Hematopoietic multipotent progenitor cell treated with erythropoietin and hydrocortisone succinate and interleukin-3 and kit ligand, for 15 days (in vitro differentiated cells): ENCODE results near the gene MZB1.
A peak's percentile ranks its signal among the peaks of the same experiment; 100 is the strongest.
"Not testable (repeated sequence)": the region's sequence is repeated elsewhere in the genome, so short reads cannot be mapped to it uniquely, and the experiment has no call there.

Source experiments
- DNase-seq: peaks from one replicate; pipeline ENCODE4 v3.0.0-alpha.2; 2015; ENCODE audit warnings: low spot score

MZB1 gene

DNA sequence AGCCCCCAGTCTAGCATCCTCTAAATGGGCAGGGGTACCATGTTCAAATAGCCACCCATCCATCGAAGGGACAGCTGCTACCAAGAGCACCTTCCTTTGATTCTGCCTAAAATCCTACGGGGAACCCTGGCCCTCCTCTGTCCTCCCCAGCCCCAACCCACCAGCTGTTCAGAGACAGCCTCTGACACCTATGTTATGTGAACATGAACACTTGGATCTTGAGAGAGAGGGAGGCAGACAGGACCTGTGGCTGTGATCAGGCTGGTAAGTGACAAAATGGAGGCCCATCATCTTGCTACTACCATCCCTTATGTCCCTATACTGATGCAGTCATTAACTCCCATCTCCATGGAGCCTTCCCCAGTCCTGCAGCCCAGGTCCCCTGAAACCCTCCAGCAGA, 14.8 kb downstream of the MZB1 start:
- no peak for DNase-seq

DNA sequence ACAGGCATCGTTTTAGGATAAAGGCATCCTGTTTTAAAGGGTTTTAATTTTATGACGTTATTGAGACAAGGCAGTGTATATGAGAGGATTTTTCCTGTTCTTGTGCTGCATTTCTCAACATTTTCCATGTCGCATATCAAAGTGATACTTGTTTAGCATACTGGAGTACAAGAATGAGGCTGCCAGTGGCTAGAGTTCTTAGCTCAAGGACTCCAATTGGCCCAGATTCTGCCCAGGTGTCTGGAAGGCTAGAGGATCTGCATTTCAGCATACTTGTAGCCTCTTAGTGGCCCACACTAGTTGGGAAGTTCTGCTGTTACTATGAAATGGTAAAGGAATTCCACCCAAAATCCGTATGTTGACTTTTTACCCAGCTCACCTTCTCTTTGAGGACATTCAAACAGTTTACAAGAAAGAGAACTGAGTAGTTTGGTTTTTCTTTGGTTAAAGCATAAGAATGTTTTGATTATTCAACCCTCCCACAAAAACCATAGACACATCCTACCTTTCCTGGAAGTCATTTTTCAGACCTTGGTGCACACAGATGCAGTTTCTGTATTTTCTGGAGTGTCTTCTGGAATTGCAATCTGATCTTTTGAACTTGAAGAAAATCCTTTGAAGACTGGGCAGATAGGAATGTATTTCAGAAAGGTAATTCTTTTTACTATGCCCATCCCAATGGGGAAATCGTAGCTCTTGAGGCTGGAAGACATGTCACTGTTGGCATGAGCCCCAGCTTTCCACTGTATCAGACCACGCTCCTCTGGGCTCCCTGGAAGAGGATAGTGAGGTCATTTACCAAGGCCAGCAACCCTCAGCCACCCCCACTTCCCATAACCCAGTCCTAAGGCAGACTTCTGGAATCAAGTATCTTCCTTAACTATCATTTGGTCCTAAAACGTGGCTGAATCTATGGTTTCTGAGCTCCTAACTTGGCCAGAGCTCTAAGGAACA, 18.0 kb downstream of the MZB1 start:
- DNase-seq: no peak

DNA sequence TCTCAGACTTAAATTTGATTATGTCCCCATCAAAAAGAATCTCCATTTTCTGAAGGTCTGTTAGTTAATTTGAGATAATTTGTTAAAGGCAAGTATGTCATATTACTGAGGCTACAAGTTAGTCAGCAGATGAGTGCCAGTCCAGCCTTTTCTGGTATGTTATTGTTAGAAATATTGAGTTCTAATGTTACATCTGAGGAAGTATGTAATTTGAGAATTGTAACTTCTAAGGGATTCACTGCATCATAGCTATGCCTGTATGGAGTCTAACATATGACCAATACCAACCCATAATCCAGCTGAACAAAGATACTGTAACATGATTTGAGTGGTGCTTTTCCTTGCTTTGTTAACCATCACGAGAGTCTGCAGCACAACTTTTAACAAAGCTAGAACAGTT, 20.5 kb downstream of the MZB1 start:
- no peak for DNase-seq

DNA sequence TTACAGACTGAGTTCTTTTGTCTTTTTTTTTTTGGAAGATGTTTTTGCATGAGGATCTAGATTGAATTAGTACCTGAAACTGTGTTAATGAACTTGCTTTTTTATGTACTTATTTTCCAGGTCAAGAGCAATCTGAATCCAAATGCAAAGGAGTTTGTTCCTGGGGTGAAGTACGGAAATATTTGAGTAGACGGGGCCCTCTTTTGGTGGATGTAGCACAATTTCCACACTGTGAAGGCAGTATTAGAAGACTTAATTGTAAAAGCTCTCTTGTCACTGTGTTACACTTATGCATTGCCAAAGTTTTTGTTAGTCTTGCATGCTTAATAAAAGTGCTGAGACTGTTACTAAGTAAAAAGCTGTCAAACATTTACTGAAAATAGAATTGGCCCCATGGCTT, 21.1 kb downstream of the MZB1 start:
- DNase-seq: no peak

DNA sequence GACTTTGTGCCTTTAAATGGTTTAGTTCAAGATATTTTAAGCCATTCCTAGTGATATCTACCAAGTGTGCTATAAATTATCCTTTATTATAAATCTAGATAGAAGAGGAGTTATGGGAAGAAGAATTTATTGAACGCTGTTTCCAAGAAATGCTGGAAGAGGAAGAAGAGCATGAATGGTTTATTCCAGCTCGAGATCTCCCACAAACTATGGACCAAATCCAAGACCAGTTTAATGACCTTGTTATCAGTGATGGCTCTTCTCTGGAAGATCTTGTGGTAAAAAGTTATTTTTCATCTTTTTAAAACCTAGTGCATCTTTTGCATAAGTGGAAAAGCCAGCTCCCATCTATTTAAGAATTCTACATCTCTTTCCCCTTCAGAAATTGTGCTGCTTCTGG, 25.2 kb downstream of the MZB1 start:
- DNase-seq: no peak

DNA sequence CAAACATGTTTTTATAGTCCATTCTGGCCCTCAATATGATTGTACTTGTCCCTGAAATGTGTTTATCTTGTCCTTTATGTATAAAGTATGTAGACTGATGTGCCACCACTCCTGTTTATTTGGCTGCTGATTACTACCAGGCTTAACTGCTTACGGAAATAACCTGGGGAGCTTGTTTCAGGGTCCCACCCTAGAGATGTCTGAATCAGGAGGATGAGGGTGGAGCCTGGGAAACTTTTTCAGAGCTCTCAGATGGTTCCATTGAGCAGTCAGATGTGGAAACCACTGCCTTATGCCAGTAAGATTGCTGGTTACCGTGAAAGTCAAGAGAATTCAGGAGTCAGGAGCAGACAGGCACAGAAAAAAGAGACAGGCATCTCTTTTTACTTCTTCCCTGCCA, 25.8 kb downstream of the MZB1 start:
- no peak for DNase-seq

DNA sequence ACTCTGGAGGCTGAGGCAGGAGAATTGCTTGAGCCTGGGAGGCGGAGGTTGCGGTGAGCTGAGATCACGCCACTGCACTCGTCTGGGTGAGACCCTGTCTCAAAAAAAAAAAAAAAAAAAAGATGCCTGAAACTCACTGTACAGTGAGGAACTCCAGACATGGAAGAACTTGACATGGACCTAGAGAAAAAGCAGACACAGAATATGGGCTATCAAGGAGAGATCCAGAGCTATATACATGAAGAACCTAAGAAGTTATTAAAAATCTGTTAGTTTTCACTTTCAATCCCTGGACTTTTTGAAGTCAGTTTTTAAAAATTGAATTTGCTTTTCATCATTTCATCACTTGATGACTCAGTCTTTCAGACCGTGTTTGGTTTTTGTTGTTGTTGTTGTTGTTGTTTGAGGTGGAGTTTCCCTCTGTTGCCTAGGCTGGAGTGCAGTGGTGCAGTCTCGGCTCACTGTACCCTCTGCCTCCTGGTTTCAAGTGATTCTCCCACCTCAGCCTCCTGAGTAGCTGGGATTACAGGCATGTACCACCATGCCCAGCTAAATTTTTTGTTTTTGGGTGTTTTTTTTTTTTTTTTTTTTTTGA, 27.8 kb downstream of the MZB1 start:
- no peak for DNase-seq

DNA sequence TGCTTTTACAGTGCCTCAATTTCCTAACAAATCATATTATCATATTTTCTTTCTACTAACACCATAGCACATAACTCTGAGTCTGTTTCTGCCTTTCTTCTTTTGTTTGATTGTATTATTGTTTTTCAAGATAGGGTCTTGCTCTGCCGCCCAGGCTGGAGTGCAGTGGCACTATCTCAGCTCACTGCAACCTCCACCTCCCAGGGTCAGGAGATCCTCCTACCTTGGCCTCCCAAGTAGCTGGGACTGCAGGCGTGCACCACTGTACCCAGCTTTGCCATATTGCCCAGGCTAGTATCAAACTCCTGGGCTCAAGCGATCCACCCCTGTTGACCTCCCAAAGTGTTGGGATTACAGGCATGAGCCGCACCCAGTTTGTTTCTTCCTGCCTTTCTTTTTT, 29.3 kb downstream of the MZB1 start:
- no peak for DNase-seq

DNA sequence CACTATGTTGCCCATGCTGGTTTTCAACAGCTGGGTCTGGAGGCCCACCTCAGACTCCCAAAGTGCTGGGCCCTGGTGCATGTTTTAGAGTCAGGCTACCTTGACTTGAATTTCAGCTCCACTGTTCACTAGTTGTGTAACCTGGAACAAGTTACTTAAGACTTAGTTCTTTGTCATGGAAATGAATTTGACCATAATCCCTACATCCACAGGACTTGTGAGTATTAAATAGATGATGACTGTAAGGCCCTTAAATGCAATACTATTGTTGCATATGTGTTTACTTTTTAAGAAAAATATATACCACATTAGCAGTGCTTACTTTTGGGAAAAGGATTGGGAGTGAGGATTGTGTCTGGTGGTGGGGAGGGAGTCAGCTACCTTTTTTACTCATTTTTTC, 31.6 kb downstream of the MZB1 start:
- no peak for DNase-seq

DNA sequence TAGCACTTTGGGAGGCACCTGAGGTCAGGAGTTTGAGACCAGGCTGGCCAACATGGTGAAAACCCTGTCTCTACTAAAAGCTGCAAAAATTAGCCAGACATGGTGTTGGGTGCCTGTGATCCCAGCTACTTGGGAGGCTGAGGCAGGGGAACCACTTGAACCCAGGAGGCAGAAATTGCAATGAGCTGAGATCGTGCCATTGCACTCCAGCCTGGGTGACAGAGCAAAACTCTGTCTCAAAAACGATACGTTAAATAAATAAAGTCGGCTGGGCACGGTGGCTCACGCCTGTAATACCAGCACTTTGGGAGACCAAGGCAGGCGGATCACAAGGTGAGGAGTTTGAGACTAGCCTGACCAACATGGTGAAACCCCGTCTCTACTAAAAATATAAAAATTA, 33.8 kb downstream of the MZB1 start:
- DNase-seq: not testable (repeated sequence)

DNA sequence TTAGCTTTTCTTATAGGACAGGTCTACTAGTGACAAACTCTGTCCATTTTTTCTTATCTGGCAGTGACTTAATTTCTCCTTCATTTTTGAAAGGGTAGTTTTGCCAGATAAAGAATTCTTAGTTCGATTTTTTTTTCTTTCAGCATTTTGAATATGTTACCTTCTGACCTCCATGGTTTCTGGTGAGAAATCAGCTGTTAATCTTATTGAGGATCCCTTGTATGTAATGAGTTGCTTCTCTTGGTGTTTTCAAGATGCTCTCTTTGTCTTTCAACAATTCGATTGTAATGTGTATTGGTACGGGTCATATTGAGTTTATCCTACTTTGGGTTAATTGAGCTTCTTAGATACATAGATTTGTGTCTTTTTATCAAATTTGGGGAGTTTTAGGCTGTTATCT, 35.5 kb downstream of the MZB1 start:
- no peak for DNase-seq

DNA sequence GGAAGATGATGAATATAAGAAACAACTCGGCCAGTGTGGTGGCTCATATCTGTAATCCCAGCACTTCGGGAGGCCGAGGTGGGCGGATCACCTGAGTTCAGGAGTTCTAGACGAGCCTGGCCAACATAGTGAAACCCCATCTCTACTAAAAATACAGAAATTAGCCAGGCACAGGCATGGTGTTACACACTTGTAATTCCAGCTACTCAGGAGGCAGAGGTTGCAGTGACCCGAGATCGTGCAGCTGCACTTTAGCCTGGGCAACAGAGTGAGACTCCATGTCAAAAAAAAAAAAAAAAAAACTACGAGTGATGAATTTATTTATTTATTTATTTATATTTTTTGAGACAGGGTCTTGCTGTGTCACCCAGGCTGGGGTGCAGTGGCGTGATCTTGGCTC, 41.9 kb downstream of the MZB1 start:
- not testable (repeated sequence) for DNase-seq

DNA sequence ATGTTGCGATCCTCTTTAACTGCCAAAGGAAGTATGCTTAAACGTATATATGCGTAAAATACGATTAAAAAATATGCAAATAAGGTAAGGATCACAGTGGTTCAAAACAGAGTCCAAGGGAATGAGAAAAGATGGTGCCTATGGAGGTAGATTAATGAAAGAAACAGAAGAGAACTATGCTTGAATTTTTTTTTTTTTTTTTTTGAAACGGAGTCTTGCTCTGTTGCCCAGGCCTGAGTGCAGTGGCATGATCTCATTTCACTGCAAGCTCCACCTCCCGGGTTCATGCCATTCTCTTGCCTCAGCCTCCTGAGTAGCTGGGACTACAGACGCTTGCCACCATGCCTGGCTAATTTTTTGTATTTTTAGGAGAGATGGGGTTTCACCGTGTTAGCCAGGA, 44.3 kb downstream of the MZB1 start:
- DNase-seq: not testable (repeated sequence)

DNA sequence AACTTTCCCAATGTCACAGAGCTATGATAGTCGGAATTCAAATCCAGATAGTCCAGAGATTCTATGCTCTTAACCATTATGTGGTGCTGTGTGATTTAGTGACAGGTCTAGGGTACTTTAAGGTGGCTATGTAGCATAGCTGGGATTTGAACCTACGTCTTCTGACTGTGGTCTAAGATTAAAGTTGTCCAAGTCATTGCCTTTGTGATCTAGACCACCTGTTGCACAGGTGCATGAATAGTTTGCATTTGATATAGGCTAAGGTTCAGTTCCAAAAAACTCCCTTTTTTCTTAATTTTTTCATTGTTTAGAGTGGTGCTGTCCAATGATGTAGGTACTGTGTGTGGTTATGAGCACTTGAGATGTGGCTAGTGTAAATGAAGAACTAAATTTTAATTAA, 45.5 kb downstream of the MZB1 start:
- DNase-seq: no peak

DNA sequence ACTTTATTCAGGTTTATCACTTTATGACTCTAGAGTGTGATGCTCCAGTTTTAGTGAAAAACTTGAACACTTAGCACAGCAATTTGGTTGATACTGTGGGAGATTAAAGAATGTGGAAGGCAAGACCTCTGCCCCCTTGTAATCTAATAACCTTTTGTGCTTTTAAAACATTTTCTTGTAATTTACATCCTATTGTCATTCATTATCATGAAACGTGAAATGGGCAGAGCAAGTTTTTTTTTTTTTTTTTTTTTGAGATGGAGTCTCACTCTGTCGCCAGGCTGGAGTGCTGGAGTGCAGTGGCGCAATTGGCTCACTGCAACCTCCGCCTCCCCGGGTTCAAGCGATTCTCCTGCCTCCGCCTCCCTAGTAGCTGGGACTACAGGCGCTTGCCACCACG, 46.2 kb downstream of the MZB1 start:
- DNase-seq: no peak

DNA sequence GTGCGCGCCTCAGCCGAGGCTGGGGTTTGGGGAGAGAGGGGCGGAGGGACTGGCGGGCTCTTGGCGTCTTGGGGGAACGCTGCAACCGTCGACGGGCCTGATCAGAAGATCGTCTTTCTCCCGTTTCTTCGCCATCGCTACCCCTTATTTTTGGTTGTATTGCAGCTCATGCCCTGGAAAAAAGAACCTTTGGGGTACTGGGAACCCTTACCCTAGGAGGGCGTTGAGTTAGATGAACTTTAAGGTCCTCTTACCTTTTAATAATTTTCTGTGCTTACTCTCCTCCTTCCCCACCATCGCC, 47.3 kb downstream of the MZB1 start:
- no peak for DNase-seq

DNA sequence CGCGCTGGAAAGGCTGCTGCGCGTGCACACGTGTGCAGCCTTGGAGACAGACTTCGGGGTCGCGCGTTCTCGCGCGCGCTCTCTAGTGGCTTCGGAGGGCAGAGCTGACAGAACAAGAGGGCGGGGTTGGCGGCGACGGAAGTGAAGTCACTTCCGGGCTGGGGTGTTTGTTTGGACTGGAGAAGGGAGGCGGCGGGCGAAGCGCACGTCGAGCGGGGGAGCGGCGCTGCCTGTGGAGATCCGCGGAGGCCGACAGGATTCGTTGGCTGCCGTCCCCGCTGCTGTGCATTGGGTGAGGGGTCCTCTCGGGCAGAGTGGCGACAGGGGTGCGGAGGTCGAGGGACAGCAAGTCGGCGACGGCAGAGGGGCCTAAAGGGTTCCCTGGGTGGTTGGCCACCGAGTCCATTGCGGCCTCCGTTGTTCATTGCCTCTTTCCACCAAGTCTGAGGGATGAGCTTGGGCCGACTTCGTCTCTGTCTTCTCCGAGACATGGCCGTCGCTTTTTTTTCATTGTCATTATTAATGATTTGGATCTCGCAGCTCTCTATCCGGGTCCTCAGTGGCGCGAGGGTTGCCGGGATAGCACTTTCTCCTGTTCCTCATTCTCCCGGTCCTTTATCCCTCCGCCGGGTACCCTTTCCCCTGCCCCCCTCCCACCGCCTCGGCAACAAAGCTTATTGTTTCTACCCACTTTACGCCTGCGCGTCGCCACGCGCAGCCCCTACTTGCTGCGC, 47.9 kb downstream of the MZB1 start, which contains the start of gene PAIP2:
PAIP2 (plus strand) TSS at position 166 of the 734 bp plus-strand sequence. CDS start 21,931 bp downstream, outside the sequence.
- DNase-seq: peak; percentile 96

DNA sequence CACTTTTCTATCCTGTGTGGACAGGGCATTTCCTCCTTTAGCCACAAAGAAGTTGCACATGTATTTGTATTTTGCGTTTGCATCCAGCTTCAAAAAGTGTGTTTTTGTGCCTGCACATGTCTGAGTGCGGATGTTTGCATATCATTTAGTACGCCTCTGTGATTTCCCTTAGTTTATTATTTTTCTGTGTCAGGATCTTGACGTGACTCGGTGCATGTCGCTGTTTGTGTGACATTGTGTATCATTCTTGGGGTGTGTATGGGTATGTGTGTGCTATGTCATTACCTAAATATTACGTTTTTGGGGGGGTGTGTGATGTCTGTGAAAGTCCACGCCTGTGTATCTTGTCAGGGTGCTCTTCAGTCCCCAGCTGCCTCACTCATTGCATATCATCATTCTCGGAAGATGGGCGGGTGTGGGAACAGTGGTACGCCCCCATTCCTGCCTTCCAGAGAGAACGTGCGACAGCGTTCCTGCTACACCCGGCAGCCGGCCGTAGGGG, 48.5 kb downstream of the MZB1 start:
- no peak for DNase-seq

DNA sequence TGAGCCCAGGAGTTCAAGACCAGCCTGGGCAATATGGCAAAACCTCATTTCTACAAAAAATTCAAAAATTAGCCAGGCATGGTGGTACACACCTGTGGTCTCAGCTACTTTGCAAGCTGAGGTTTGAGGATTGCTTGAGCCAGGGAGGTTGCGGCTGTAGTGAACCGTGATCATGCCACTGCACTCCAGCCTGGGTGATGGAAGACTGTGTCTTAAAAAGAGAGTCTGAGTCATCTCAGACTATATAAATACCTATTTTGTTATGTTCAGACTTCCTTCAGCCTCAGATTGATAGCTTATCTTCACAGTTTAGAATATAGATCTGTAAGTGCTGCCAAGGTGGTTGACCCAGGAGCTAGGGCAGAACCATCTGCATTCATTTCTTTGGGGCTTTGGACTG, 49.7 kb downstream of the MZB1 start:
- no peak for DNase-seq
